Superior temporal gyrus (tissue), 1 donor: ENCODE results near the gene TEX51.

Experiments used
- DNase-seq: peaks from one replicate; pipeline ENCODE4 v3.0.0-alpha.2; 2016; ENCODE audit errors: extremely low spot score

The TEX51 gene

DNA sequence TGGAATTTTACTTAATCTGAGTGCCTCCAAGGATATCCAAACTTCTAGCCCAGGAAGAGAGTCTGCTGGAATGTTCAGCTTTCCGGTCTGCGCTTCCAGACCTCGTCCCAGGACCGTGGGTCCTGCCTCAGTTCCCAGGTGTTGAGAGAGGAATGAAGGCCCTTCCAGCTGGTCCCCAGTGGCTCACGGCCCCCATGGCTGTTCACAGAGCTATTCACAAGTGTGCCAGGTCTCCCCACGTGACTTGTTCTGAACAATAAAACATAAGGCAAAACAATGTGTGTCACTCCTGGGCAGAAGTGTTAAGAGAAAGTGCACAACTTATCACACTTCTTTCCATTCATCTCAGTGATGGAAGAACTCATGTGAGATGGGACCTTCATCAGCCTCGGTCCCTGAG, 20.1 kb upstream of the TEX51 start:
- no peak for DNase-seq

DNA sequence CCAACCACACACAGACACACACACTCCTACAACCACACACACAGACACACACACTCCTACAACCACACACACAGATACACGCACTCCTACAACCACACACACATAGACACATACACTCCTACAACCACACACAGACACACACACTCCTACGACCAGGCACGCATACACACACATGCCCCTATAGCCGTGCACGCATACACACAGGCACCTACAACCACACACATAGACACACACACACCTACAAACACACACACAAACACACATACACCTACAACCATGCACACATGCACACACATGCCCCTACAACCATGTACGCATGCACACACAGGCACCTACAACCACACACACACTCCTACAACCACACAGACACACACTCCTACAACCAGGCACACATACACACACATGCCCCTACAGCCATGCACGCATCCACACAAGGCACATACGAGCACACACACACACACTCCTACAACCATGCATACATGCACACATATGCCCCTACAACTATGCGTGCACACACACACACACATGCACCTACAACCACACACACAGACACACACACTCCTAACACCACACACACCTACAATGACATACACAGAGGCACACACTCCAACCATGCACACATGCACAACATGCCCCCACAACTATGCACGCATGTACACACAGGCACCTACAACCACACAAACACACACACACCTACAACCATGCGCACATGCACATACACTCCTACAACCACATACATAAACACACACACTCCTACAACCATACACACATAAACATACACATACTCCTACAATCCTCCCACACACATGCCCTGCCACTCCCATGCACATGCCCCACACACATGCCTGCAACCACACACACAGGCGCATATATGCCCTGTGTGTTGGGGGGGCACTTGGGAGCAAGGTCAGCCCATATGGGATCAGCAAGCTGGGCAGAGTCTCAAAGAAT, 19.1 kb upstream of the TEX51 start:
- DNase-seq, result no peak

DNA sequence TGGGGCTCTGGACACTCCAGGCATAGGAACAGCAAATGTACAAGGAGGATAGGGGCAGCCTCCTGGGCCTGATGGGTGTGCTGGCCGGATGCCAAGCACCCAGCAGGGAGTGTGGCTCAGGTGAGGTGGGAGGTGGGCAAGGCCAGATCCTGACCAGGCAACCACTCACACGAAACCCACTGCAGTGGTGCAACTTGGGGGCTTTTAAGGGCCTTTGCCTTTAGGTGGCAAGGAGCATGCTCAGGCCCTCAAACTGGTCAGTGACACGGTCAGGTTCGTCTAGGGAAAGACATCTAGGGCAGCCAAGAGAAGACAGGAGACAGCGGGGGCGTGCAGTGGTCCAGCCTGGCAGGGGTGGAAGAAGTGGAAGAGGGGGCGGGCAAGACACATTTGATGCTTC, 18.4 kb upstream of the TEX51 start:
- no peak for DNase-seq

DNA sequence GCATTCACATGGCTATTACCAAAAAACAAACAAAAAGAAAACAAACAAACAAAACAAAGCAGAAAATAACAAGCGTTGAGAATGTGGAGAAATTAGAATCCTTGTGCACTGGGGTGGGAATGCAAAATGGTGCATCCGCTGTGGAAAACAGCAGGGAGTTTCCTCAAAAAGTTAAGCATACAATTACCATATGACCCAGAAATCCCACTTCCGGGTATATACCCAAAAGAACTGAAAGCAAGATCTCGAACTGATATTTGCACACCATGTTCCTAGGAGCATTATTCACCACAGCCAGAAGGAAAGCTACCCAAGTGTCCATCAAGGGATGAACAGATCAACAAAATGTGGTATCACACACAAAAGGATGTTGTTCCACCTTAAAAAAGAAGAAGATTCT, 17.9 kb upstream of the TEX51 start:
- no peak for DNase-seq

DNA sequence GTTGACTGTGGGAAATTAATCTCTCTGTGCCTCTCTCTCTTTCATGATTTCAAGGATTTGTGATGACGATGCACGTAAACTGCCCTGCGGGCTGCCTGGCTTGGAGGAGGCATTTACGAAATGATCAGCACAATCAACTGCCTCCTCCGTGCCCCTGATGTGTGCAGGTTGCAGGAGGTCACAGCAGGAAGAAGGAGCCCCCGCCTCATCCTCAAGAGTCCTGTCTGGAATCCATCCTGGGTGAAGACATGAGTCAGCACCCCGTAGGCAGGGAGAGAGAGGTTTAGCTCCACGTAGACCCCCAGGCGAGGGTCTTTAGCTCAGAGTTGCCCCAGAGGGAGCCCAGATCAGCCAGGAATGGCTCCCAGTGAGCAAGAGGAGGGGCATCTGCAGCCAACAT, 17.1 kb upstream of the TEX51 start:
- DNase-seq, result no peak

DNA sequence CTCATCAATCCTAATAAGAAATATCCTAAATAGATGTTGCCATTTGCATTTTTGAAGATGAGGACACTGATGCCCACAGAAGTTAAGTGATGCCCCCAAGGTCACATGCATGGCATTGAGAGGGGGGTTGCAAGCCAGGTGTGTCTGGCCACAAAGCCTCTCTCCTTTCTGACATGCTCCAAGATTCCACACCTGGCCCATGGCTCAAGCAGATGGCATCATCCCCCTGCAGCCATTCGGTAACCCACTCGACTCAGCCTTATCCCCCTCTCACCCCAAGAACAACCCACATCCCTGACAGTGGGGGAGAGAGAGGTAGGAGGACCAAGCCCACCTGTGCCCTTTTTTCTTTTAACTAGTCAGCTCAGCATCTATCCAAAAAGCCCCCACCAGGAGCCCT, 16.5 kb upstream of the TEX51 start:
- DNase-seq, result no peak

DNA sequence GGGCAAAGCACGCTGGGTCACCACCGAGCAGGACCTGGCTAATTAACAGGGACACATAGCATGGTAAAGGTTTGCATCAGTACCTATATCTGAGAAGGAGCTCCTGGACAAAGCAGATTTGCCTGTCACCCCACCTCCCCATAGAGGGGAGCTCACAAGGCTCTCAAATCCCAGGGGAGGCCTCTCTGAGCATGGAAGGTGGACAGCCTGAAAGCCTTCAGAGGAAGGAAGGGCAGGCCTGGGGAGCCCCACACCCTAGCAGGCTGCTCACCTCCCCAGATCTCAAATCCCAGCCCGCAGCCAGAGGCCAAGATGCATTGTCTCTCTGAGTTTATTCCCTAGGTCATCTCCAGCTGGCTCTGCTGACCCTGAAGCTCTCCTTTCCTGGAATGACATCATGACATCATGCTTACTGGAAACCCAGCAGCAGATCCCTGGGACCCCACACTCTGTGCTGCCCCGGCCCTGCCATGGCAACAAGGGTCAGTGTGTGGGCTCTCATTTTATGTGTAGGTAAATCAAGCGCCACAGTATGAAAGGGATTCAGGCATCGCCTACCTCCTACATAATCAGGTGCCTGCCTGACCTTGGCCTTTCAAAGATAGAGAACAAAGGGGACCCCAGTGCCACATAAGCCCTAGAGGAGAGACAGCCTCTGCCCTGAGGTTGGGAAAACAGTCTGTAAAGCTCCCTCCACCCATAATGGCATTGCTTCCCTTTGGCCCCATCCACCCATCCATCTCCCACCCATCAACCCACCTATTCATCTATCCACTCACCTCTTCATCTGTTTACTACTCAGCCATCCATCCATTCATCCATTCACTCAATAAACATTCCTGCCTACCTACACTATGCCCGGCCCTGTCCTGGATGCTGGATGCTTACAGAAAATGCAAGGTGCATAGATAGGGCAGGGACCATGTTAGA, 15.7 kb upstream of the TEX51 start:
- DNase-seq, result no peak

DNA sequence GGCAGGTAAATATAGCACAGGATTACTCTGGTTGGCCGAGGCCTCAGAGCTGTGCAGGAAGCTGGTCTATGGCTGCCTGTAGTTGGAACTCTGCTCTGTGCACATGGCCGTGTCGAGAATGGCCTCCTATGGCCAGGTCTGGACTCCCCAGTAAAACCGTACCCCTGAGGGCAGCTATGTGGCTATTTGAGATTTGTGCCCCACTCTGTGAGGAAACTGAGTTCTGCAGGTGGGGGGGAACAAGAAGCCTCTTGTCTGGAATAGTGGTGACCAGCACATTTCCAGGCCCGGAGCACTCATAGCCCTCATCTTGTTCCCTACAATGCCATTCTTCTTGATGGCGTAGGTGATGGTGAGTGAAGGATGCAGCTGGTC, 15.0 kb upstream of the TEX51 start:
- DNase-seq, result no peak

DNA sequence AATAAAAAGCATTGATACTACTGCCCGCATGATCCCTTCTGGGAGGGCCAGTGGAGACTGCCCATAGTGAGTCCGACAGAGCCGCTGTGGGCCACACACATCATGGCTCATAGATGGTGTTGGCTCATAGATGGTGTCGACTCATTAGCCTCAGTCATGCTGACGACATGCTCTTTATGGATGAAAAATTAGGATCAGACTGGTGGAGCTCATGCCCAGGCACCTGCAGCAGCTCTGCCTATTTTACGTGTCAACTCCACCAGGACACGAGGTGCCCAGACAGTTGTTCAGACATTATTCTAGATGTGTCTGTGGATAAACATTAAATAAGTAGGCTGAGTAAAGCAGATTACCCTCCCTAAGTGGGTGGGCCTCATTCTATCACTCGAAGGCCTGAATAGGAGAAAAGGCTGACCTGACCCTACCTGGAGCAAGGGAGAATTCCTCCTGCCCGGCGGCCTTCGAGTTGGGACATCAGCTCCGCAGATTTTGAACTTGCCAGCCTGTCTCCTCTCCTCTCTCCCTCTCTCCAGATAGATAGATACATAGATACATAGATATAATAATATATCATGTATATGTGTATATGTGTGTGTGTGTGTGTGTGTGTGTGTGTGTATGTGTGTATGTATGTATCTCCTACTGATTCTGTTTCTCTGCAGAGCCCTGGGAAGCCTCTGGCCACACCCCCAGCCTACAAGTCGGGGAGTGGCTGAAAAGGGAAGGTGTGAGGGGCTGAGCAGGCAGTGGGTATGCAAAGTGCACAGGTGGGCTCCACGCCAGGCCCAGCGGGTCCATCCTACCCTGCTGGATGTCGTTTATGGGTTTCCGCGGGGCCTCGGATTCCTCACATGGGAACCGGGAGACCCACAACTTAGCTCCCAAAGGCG, 13.6 kb upstream of the TEX51 start:
- DNase-seq, result no peak

DNA sequence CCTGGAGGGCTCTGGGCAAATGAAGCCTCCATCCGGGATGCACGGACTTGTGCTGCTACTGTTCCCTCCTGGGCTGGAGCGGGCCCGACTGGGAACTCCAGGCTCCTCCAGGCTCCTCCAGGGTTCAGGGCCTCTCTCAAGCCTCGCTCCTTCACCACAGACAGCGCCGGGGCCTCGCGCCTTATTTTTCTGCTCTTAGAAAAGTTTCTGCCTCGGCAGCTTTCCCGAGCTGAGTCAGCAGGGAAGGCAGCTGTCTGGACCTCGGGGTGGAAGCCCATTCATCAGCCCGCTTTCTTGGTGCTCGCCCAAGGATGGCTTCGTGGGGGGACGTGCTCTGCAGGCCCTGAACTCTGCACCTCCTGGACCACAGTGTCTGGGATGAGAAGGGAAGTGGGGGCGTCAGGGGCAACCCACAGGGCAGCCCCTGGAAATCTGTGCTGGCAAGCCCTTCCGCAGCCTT, 12.9 kb upstream of the TEX51 start:
- no peak for DNase-seq

DNA sequence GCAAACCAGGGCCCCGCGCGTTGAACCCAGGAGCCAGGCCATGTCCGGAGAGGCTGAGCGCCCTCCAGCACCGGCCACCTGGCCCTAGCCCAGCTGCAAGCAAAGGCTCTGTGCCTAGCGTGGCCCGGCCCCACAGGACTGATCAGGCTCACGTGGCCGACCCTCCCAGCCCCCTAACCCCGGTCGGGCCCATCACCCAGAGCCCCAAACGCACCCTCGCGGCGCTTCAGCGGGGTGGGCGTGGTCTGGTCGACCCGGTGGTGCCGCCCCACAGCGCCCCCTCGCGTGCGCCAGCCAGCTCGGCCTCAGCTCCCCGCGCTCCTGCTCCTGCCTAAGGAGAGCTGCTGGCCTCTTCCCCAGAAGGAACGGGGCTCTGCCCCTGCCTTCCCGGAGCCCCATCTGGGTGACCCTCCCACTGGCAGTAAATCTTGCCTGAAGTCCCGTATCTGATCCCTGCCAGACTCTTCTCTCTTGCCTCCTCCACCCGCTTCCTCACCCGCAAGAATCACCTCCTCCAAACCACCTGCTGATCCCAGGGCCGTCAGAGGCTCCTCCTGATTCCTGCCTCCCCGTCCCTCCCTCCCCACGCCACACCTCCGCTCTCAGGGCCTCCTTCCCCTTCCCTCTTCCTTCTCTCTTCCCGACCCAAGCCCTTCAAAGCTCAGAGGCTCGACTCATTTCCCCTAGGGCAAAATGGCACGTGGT, 12.3 kb upstream of the TEX51 start:
- DNase-seq, result peak; percentile 51

DNA sequence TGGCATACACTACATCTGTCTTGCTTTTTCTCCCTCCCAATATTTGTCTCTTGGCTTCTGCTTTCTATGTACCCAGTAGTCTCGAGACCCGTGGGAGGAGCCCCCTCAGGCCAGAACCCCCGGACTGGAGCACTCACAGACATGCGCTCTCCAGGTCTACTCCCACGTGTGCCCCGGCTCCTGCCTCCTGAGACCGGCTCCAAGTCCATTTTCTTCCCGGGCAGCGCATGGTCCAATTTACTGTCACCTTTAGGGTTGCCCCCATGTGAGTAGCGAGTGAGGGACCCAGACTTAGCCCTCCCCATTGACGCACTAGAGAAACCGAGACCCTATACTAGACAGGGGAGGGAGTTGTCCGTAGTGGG, 11.8 kb upstream of the TEX51 start:
- DNase-seq, result no peak

DNA sequence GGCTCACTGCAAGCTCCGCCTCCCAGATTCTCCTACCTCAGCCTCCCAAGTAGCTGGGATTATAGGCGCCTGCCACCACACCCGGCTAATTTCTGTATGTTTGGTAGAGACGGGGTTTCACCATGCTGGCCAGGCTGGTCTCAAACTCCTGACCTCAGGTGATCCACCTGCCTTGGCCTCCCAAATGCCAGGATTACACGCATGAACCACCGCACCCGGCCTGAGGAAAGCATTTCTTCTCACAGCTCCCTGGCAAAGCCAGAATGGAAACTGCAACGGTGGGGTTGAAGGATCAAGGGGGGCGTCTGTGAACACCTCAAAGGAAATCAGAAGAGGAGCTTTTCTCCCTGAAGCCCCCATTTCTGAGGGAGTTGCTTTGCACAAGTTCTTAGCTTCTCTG, 11.2 kb upstream of the TEX51 start:
- DNase-seq, result no peak

DNA sequence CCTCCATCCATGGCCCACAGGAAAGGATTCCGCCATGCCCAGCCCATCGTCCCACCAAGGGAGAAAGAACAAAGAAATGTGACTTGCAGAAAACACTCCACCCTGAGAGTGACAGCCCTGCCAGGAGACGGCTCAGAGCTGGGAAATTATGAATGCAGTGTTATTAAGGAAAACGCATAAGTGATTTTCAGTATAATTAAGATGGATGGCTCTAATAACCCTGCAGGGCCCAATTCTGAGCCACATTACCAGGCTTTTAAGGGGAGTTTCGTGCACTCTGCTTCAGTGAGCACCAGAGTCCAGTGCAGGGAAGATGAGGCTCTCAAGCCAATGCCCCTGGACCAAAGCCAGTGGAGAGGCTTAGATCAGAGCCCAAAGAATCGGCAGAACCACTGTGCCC, 10.6 kb upstream of the TEX51 start:
- no peak for DNase-seq

DNA sequence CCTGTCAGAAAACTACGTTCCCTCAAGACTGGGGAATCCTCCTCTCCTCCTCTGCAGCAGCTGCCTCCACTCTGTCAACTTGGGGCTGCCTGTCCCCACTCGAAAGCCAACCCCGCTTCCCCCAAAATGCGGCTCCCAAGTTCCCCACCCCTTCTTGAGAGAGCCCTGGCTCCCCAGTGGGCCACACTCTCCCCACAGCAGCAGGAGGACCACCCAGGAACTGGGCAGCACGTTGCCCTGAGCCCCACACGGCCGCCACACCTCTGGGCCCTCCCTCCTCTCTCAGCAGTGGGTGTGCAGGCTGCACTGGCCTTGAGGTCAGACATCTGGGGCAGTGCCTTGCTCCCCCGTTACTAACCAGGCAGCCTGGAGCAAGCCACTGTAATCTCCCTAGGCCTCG, 9.6 kb upstream of the TEX51 start:
- no peak for DNase-seq

DNA sequence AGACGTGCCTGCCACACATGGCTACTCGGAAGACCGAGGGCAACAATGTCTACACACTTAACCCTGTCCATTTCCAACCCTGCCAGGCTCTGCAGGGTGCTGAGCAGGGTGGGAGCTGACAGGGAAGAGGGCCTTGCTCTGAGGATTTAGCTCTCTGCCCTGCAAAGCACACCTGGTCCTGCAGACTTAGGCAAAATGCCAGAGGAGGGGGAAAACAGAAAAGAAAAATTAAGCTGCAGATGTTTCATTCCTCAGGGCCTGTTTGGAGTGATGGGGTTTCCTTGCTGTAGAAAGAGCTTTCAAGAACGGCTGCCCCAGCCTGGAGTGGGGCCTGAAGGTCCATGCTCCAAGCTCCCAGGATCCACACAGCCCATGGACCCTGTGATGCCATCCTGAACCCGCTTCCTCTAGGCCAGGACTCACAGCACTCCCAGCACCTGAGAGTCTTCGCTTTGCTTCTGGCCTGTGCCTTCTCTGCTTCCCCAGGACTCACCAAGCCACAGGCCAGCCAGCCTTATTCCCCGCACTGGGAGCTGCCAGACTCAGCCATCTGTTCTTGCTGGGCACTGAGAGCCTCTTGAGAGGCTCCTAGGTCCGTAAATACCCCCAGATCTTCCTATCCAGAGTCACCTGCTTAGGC, 9.1 kb upstream of the TEX51 start:
- DNase-seq, result no peak

DNA sequence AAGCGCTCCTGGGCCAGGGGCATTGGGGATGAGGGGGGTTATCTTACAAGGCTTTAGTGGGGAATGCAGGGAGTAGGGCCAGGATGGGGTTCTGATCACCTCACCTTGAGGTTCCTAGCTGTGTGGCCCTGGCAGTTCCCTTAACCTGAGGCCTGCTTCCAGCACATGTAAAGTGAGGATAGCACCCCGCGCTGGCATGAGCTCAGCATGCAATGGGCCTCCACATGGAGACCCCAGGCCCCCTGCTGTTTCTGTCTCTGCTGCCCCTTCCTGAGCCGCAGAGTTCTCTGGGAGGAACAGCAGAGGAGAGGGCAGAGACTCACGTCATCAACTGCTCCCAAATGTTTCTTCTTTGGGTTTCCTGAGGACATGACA, 8.6 kb upstream of the TEX51 start:
- no peak for DNase-seq

DNA sequence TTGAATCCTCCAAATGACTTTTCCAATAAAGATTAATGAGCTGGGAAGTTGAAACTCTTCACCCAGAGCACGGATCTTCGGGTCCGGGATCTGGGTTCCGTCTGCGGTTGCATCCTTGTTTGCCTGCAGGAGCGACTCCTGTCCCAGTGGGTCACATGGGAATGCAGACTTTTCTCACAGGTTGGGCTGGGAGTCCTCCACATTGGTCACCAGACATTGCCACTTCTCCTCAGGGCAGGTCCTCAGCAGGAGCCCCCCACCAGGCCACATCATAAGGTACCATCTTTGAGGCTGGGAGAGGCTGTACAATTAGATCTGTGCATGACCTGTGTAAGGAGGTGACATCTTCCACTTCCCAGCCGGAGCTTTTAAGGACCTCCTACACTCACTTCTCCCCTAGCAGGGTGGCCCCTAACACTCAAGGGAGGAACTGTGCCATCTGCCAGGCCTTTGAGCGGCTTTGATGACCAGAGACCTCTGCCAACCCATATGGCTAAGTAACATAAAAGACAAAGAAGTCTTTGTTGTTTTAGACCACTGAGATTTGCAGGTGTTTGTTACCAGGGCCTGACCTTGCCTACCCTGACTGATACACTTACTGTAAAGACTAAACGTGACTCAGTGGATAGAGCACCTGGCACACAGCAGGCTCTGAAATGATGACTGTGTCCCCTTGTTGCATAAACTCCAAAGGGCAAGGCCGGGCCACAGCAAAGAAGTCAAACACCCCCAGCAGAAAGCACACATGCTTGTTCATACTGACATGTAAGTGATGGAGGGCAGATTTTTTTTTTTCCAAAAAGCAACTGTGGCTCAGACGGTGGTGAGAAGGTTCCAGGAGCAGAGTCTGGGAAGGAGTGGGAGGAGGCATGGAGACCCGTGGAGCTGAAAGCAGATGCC, 7.9 kb upstream of the TEX51 start:
- no peak for DNase-seq

DNA sequence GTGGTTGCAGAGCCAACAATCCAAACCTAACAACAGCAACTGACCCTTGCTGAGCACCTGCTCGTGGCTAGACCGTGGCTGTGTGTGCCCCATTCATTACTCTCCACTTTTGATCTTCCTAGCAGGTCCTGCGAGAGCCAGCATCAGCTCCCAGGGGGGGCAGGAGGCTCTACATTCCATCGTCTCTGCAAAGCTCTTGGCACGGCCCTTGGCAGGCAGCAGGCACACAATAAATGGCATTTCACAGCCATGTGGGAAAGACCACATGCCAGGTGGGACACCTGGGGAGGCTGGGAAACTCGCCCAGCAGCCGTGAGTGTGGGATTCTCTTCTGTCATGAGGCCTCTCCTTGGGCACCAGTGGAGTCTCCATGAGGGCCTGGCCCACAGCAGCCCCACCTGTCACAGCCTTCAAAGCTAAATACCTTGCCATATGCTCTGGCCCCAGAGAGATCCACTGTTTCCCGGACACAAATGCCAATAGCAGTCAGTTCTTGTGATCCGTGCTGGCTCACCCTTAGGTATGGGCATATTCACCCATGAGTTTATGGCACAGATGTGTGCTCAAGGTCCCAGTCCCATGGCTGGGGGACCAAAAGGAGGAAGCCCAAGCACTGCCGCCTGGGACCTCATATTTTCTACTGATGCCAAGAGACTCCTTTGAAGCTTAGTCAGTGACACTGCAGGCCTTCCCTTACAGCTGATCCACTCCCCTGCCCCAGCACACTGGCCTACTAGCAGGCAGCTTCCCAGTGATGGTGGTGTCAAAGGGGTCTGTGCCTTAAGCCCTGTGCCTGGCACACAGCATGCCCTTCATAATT, 6.8 kb upstream of the TEX51 start:
- no peak for DNase-seq
